Renal pelvis (tissue), 4 donors: Measurements from ENCODE around the gene HADH. TPM values are rescaled to one million over a fixed set of nuclear protein-coding genes. Genes with fewer than 3 reads are reported as not detected.

Experiments
- DNase-seq: peaks from one replicate; pipeline ENCODE4 v3.0.0-alpha.2; 2013
- polyA plus RNA-seq, 3 donors: library from polyadenylated mRNA; unstranded; fragments of 120-200 nt; gene quantifications; one replicate each; pipeline ENCODE4 v1.2.1, GENCODE V29; 2013; ENCODE audit not compliant: insufficient read length in 3 of 3

Gene HADH
- polyA plus RNA-seq, 3 donors: 93.0 to 98.4 (median 95.4) TPM

GRCh38 chr4:108052558-108053120 lies 63.0 kb downstream of the HADH start:
- peak; percentile 51 for DNase-seq

- DNase-seq: no peak
These were observed 63.6 kb downstream of the HADH start for GRCh38 chr4:108053251-108053711.

- no peak for DNase-seq
These were observed 64.4 kb downstream of the HADH start for GRCh38 chr4:108054025-108054638.

GRCh38 chr4:108055787-108056186 lies 66.1 kb downstream of the HADH start:
- no peak for DNase-seq

GRCh38 chr4:108056418-108056817 lies 66.7 kb downstream of the HADH start:
- DNase-seq: no peak

- no peak for DNase-seq
These were observed 69.2 kb downstream of the HADH start for GRCh38 chr4:108058685-108059440.

GRCh38 chr4:108060164-108060563 lies 70.5 kb downstream of the HADH start:
- DNase-seq: peak; percentile 31

- peak; percentile 78 for DNase-seq
These were observed 71.1 kb downstream of the HADH start for GRCh38 chr4:108060686-108061321.

GRCh38 chr4:108068442-108068841 lies 78.8 kb downstream of the HADH start:
- DNase-seq: no peak

GRCh38 chr4:108070775-108071174 lies 81.1 kb downstream of the HADH start:
- DNase-seq: no peak

GRCh38 chr4:108072300-108072699 lies 82.6 kb downstream of the HADH start:
- DNase-seq: no peak

- DNase-seq: no peak
These were observed 88.5 kb downstream of the HADH start for GRCh38 chr4:108078024-108078733.

- no peak for DNase-seq
These were observed 91.1 kb downstream of the HADH start for GRCh38 chr4:108080747-108081146.

- no peak for DNase-seq
These were observed 91.6 kb downstream of the HADH start for GRCh38 chr4:108081256-108081655.

Other genes starting within 250 kb of the HADH start
- 10 to 100 TPM; 10.8 to 15.9 (median 14.2) TPM for gene SGMS2, start 165.0 kb upstream of the HADH start, polyA plus RNA-seq
- gene CYP2U1, start 58.3 kb upstream of the HADH start, polyA plus RNA-seq: 1 to 10 TPM; 4.5 to 5.1 (median 4.7) TPM
- gene LEF1, start 179.0 kb downstream of the HADH start, polyA plus RNA-seq: 10 to 100 TPM; 53.1 to 68.6 (median 66.7) TPM